T-helper 9 cell (primary cell): ENCODE measurements around the gene IL33.

ENCODE experiments used
- DNase-seq: peaks from one replicate; pipeline ENCODE4 v3.0.0-alpha.2; 2020

Gene IL33

GRCh38 chr9:6305954-6306563 is 90.5 kb downstream of the IL33 start:
- DNase-seq: no peak
